GM18907 (cell line): ENCODE results near the gene PLPPR2.
"Not testable (repeated sequence)": the region's sequence is repeated elsewhere in the genome, so short reads cannot be mapped to it uniquely, and the experiment has no call there.

Experiments
- ATAC-seq: cut with Tn5 transposase; IDR thresholded peaks from one replicate; pipeline ENCODE4 v1.9.1; 2021; ENCODE audit warnings: mild to moderate bottlenecking, moderate library complexity; ENCODE audit not compliant: unreplicated experiment

Gene PLPPR2

GRCh38 chr19:11367528-11367927 lies 12.3 kb downstream of the PLPPR2 start:
- ATAC-seq = no peak

GRCh38 chr19:11370744-11371143 lies 15.5 kb downstream of the PLPPR2 start:
- no peak for ATAC-seq

DNA sequence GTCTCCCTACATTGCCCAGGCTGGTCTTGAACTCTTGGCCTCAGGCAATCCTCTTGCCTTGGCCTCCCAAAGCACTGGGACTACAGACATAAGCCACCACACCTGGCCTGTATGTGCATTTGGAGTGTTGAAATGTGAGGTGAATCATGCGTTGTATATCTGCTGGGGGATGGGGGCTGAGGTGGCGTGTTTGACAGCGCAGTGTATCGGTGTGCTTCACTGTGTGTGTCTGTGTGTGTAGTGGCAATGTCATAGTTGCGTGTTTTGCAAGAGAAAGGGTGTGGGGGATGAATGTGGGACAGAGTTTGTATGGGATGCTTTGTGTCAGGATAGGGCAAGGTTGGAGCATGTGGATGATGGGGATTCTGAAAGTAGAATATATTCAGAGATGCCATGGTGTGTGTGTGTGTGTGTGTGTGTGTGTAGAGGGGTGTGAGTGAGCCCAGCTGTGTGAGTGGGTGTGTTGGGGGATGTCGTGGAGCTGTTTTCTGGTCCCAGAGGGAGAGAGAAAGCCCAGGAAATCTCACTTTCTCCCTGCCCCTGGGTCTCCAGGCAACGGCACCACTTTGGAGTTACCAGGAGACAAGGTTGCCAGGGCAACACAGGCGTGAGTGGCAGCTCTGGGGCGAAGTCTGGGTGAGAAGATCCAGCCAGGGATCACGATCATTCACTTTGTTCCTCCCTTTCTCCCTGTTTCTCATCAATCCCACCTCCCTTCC lies 18.1 kb downstream of the PLPPR2 start:
- no peak for ATAC-seq

GRCh38 chr19:11373885-11374432 lies 18.7 kb downstream of the PLPPR2 start:
- no peak for ATAC-seq

DNA sequence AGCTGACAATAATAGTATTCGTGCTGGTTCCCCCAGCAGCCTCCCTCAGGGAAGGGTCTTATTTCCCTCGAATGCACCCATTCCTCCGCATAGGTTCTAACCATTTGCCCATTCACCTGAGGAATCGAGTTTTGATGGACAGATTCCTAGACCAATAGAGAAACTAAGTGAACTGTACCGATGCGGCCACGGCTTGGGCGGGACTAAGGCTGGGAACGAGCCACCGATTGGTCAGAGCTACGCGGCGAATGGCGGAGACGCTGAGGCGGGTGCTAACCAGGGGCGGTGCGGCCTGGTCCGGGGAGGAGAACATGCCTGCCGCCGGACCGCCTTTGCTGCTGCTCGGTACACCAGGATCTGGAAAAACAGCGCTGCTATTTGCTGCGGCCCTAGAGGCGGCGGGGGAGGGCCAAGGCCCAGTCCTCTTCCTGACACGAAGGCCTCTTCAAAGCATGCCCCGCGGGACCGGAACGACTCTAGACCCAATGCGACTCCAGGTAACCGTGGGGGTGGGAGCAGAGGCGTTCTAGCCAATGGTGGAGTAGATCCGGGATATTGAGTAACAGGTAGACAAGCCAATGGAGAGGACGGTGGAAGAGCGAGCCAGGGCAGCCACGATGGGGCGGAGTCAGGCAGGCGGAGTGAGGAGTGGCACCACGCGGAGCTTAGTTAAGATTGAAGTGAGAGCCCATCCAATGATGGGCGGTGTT lies 19.4 kb downstream of the PLPPR2 start, which contains the start of gene SWSAP1:
Gene SWSAP1 (plus strand): TSS at position 234 of the 710 bp plus-strand sequence. CDS start 15 bp downstream, at position 249.
- peak; percentile 89 for ATAC-seq

DNA sequence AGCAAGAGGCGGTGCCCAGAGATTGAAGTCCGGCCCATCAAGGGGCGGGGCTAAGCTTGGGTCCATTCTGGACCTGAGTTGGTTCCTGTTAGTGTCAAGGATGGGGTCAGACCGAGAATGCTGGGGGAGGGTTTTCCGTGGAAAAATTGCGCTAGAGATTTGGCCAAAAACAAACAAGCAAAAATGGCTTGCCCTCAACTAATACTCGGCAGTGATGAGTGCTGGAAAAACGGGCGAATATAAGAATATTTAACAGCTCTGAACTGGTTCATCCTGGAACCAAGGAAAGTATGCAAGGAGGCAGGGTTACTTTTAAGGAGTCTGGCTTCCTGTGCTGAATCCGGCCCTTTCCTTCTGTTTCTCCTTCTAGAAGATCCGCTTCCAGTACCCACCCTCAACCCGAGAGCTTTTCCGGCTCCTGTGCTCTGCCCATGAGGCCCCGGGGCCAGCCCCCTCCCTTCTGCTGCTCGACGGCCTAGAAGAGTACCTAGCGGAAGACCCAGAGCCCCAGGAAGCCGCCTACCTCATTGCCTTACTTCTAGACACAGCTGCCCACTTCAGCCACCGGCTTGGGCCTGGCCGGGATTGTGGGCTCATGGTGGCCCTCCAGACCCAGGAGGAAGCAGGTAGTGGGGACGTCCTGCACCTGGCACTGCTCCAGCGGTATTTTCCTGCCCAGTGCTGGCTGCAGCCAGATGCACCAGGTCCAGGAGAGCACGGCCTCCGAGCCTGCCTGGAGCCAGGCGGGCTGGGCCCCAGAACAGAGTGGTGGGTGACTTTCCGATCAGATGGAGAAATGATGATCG lies 20.1 kb downstream of the PLPPR2 start:
- ATAC-seq = peak; percentile 28

DNA sequence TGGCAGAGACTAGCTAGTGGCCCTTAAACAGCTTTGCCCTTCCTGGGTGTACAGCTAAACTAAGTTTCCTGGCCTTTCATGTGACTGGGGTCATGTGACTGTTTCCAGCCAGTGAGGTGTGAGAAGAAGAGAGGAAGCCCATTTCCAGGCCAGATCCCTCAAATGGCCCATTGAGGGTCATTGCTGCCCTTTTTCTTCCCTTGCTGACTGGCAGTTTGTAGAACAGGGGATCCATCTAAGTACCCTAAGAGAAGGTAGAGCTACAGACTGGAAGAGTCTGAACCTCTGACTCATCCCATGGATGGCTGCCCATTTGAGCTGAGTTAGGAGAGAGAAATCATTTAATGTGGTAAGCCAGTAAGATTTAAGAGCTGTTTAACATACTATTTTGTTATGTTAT lies 22.0 kb downstream of the PLPPR2 start:
- ATAC-seq = no peak

GRCh38 chr19:11377756-11378155 lies 22.5 kb downstream of the PLPPR2 start:
- no peak for ATAC-seq

- ATAC-seq = no peak
These were observed 23.3 kb downstream of the PLPPR2 start for GRCh38 chr19:11378319-11379189.

GRCh38 chr19:11379269-11379845 lies 24.1 kb downstream of the PLPPR2 start:
- ATAC-seq = not testable (repeated sequence)

DNA sequence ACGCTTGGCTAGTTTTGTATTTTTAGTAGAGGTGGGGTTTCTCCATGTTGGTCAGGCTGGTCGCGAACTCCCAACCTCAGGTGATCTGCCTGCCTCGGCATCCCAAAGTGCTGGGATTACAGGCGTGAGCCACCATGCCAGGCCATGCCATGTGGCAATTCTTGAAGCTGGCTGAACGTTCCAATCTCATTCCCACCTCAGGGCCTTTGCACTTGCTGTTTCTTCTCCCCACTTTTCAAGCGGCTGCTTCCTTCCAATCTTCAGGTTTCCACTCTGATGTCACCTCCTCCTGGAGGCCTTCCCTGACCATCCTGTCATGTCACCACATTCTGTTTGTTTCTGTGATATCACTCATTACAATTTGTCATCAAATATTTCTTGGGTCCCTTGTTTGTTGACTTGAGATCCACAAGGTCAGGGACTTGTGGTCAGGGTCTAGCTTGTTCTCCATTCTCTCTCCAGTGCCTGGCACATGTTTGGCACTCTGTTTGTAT lies 24.7 kb downstream of the PLPPR2 start:
- ATAC-seq = no peak

DNA sequence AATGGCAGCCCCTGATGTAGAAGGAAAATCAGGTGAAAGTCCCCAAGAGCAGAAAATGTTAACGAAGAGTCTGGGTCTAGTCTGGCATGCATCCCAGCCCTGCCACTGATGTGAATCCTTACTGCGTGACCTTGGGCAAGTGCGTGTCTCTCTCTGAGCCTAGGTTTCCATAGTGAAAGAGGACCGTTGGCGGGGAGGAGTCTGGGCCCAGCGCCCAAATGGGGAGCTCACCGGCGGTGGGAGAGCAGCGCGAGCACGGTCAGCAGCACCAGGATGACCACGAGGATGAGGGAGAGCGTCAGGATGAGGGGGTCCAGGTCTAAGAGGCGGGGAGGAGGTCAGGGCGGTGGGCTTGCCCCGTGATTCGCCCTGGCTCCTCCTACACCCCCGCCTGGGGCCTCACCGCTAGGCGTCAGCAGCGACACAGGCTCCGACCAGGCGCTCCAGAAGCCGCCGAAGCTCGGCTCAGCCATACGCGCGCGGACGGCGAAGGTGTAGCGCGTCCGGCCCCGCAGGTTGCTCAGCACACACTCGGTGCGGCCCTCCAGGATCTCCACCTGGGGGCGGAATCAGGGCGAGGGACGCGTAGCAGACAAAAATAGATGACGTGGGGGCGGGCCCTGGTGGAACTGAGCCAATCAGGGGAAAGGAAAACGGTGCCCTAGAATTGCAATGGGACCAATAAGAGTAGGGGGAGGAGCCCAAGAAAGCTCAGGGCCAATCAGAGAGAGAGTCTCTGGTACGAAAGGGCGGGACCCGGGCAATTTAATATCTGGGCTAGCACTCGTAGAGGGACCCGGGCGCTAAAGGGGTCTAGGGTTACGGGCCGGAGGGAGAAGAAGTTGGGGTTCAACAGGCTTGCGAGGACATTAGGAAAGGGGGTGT lies 25.7 kb downstream of the PLPPR2 start:
- peak; percentile 76 for ATAC-seq

GRCh38 chr19:11382898-11383705 lies 27.9 kb downstream of the PLPPR2 start:
- no peak for ATAC-seq

GRCh38 chr19:11383706-11384048 lies 28.4 kb downstream of the PLPPR2 start:
- ATAC-seq = no peak

GRCh38 chr19:11384778-11385129 lies 29.5 kb downstream of the PLPPR2 start:
- no peak for ATAC-seq

- ATAC-seq = no peak
These were observed 32.2 kb downstream of the PLPPR2 start for GRCh38 chr19:11387162-11388034.

DNA sequence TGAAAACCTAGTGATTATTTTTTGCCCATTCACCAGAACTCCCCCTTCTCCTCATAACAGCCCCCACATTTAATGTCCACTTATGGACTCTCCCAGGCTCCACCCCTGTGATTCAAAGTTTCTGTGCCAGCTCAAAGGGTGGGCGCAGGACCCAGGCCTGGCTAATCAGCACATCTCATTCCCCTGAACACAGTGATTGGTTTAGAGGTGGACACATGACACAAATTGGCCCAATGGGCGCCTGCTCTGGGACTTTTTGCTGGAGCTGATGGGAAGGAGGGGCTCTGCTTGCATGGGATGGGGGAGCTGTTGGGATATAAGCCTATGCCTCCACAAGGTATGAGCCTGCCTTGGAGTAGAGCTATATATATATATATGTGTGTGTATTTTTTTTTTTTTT lies 35.1 kb downstream of the PLPPR2 start:
- ATAC-seq = no peak
